T-helper 2 cell (primary cell): ENCODE data around the gene VEPH1.

ENCODE experiments used
- DNase-seq, 5 experiments: peaks; one replicate each; pipeline versions ENCODE4 v3.0.0 to v3.0.0-alpha.2; 2012 to 2022

The VEPH1 gene

GRCh38 chr3:157472648-157473047 lies 30.6 kb downstream of the VEPH1 start:
- DNase-seq, result no peak

GRCh38 chr3:157471064-157471463 lies 32.2 kb downstream of the VEPH1 start:
- no peak for DNase-seq

DNA sequence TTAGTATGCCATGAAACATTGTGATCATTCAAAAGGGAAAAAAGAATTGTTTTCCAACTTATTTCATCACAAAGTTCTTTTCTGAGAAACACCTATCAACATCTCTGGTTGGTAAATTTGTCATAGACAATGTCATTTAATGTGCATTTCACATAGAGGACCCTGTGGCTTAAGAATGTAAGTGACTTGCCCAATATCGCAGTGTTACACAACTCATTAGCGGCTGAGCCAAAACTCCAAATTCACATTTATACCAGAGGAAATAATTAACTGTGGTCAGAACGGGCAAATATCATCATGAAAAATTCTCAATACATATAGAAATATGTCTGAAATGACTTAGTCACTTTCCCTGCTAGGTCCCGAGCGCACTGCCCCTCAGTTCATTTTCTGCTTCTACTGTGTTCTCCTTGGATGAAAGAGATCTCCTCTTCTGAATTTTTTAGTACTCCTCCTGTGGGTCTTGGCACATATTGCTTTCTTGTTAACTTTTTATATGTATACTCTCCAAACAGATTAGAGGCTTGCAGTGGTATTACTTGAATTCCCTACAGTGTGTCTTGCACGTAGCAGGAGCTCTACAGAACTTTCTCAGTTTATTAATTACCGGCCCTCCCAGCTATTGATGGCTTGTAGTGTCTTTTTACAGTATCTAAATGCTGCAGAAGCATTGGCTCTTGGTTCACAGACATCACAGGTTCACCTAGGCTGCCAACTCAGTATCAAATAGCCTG lies 33.5 kb downstream of the VEPH1 start:
- no peak for DNase-seq

GRCh38 chr3:157467200-157467599 lies 36.0 kb downstream of the VEPH1 start:
- no peak for DNase-seq

DNA sequence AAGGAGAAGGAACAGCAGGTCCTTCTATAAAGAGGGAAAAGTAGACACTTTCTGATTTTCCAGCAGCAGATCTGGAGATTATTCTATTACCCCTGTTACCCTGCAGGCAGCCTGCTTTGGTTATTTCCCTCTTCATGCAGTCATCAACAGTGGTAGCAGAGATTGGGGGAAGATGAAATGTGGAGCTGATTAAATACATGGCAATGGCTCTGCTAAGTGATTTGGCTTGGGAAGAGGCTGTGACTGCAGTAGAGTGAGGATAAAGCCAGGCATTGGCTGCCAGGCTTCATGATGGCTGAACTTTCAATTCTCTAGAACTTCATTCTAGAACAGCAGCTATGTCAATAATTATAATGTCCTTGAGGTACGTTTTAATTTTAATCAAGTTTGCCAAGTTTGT lies 37.5 kb downstream of the VEPH1 start:
- no peak for DNase-seq

DNA sequence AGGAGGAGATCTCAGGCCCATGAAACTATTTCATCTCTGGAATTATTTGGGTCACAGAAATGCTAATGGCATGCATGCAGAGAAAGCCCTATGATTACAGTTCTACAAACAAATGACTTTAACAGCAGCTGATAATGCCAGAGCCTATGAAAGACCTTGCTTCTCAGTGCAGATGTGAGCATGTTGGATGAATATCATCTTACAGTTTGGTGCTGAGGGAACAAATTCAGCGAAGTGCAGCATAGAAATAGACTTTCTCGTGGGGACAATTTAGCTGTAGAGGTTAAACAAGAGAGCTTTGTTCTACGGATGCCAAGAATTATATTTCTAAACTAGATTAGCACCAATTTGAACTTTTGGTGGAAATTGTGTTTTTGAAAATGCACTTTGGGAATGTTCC lies 38.9 kb downstream of the VEPH1 start:
- no peak for DNase-seq

DNA sequence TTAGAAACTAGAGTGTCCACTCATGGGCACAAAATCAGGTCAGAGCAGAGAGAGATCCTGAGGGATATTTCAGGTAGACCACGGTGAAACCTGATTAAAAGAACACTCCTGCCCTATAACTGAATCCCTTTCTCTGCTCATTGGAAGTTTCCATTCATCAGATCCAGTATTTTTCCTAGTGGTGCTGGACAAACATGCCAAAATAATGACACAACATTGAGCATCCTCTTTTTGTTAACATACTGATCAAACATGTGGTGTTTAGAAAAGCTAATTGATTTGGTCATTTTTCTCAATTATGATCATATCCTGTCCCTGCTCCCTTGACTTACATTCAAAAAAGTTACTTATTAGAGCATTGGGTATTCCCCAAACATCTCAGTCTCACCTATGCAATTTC lies 39.4 kb downstream of the VEPH1 start:
- no peak for DNase-seq

DNA sequence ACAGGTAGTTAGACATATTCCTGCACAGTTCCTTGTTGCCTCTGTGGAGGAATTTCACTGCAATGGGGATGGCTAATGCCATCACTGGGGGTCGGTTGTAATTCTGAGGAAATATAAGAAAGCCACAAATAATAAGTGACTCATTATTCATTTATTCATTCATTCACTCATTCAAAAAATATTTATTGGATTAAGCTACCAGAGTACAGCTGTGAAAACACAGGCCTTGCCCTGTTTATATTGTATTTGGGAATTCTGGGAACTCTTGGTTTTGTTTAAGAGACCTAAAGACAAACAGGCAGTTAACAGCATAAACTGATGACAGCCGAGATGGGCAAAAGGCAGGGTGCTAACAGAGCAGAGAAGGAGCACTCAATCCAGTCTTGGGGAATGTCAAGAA lies 43.0 kb downstream of the VEPH1 start:
- no peak for DNase-seq

DNA sequence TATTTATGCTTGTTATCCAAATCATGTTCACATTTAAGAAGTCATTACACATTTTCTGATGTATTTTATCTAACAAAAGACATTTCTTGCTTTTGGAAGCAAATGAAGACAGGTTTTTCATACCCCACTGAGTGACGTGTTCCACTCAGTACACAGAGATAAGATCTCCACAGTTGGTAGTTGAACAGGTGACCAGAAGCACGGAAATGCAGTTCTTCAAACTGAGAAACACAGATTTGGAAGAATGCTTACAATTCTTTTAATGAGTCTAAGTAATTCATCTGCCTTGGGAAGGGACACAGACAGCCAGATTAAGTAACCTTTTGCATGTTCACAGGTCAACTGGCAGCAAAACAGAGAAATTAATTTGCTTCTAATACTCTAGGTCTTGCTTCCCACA lies 43.5 kb downstream of the VEPH1 start:
- DNase-seq, result no peak

- no peak for DNase-seq
These were observed 49.4 kb downstream of the VEPH1 start for GRCh38 chr3:157453824-157454223.

DNA sequence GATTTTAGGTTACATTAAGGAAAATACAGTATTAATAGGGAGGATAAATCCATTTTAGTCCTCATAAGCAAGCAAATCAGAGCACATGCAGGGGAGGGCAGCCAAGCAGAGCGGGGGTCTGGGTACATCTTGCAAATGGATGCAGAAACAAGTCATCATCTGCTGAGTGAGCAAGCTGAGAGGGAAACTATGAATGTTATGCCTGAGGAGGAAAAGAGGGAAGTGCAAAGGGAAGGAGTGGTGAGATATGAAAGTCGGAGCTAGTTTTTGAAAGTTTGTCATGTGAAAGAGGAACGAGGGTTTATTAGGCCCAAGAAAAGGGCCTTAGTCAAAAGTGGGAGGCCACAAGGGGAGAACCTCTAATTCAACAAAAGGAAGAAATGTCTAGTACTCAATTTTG lies 51.1 kb downstream of the VEPH1 start:
- DNase-seq, result no peak

DNA sequence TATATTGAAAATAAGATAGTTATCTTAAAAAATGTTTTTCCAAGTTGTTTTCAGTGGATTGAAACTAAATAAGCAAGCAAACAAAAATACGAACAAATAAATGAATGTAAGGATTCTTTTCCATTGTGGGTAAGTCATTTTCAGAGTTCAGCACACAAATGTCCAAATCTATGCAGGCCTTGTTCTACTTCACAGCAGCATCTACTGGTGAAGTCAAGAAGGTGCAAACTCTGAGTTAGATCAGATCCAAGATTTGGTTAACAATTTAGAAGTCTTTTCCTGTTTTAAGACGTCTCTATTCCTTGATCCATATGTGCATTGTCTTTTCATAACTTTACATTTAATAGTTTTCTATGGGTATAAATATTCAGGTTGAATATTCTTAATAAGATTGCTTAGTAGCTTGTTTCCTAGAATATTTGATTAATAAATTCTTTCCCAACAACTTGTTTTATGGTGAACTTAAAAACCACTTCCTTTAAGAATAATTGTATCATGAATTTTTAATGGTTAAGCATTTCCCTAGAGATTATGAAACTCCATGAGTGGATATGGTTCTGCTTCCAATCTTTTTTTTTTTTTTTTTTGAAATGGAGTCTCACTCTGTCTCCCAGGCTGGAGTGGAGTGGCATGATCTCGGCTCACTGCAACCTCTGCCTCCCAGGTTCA lies 56.1 kb downstream of the VEPH1 start:
- no peak for DNase-seq

DNA sequence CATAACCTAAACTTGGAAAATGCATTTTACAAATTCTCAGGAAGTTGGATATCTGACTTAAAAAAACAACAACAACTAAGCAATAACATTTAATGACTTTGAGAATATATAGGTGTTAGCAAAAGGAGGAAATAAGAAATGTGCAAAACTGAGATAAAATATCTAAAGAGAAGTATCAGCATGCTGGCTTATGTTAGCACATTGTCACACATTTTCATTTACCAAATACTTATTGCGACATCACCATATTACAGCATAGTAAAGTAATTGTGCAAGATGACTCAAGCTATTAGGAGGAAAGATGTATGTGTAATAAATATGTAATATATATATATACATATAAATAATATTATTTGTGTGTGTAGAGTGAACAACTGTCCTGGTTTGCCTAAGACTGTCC lies 57.4 kb downstream of the VEPH1 start:
- DNase-seq, result no peak

DNA sequence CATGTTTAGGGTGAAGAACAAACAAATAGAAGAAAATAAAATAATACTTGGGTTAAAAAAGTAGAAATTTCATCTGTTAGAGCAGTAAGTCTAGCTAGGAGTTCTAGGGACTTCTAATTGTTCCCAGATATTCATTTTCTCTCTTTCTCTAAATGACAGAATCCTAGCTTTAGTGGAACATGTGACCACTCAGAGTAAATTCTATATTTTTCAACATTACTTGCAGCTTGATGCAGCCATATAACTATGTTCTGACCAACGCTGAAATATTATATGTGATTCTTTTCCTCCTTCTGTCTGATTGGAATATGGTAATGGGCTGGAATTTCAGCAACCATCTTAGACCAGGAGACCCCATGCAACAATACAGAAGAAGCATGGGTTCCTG lies 58.4 kb downstream of the VEPH1 start:
- no peak for DNase-seq

GRCh38 chr3:157443905-157444796 lies 59.1 kb downstream of the VEPH1 start:
- no peak for DNase-seq

- no peak for DNase-seq
These were observed 60.5 kb downstream of the VEPH1 start for GRCh38 chr3:157442729-157443128.

- no peak for DNase-seq
These were observed 62.1 kb downstream of the VEPH1 start for GRCh38 chr3:157441102-157441624.

DNA sequence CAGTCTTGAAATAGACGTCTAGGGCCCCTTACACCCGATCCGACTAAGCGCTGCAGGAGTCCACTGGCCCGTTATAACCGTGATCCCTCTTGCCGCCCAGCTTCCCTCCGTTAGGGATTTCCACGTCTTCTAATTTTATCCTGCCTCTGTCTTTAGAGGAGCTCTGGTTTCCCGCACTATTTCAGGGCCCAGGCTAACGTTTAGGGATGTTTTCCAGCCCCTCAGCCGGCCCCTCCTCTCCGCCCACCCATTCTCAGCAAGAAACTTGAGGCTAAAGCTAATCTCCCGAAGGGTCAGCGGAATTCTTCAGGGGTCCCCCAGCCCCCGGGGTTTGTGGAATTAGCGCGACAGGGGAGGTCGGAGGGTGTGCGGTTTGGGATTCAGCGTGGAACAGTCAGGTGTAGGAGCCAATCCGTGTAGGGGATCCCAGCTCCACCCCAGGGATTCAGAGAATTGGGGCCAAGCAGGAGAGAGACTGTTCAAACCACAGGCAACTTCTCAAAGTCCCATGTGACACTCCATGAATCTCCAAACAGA lies 65.0 kb downstream of the VEPH1 start:
- DNase-seq, result no peak

DNA sequence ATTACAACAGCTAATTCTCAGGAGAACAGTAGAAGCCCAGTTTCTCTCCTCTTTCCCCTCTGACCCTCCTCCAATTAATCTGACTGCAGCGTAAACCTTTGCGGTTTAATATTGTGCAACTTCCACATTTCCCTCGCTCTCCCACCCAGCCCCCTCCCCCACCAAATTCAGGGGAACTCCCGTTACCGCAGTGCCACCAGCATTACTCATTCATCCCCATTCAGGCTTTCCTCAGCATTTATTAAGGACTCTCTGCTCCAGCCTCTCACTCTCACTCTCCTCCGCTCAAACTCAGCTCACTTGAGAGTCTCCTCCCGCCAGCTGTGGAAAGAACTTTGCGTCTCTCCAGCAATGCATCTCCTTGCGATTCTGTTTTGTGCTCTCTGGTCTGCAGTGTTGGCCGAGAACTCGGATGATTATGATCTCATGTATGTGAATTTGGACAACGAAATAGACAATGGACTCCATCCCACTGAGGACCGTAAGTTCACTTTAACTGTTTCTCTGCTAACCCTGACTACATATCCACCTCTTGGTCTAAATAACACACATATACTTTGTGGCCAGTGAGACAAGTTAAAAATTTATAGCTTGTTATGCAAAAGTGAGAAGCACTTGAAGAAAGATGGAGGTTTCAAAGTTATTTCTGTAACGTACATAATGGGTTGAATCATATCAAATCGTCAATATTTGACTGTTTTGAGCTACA lies 66.5 kb downstream of the VEPH1 start, which contains the start of gene PTX3:
Gene PTX3 (plus strand): TSS at position 268 of the 709 bp plus-strand sequence. CDS start 84 bp downstream, at position 352.
- DNase-seq, result no peak

DNA sequence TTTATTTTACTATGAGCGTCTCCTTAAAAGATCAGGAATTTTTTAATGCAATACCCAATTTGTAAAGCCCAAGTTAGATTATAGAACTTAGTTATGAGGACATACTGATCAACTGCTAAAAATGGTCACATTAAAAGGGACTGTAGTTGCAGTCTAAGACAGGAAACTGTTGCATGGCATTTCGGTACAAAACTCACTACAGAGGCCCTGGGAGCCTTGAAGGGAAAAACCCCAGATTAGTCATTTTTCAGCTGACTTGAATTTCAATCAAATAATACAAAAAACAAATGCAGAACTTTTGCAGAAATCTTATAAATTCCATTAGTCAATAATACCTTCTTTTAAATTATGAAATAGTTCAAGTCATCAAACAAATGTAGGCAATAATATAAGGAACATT lies 73.5 kb downstream of the VEPH1 start:
- no peak for DNase-seq

GRCh38 chr3:157428853-157429252 lies 74.4 kb downstream of the VEPH1 start:
- DNase-seq, result no peak

DNA sequence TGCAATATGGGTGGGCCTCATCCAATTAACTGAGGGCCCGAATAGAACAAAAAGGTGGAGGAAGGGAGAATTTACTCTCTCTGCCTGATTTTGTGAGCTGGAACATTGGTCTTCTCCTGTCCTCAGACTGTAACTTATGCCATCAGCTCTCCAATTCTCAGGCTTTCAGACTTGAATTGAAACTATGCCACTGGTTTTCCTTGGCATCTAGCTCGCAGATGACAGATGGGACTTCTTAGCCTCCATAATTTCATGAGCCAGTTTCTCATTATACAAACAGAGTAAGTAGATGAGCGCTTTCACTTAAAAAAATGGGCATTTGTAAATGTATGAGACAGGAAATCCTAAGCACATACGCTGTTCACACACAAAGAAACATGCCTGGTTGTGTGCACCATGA lies 75.3 kb downstream of the VEPH1 start:
- no peak for DNase-seq
